Activated CD8-positive, alpha-beta memory T cell treated with anti-CD3 and anti-CD28 coated beads, Interleukin-2, amount 50 U/mL, for 1 hour (primary cell): ENCODE data around the gene ATP13A2.
"Not testable (repeated sequence)": the region's sequence is repeated elsewhere in the genome, so short reads cannot be mapped to it uniquely, and the experiment has no call there.

Source experiments
- DNase-seq: peaks from one replicate; pipeline ENCODE4 v3.0.0-alpha.2; 2020; ENCODE audit errors: extremely low read depth

The ATP13A2 gene

GRCh38 chr1:16957731-16958130 lies 54.0 kb downstream of the ATP13A2 start:
- no peak for DNase-seq

GRCh38 chr1:16956775-16957174 lies 55.0 kb downstream of the ATP13A2 start:
- DNase-seq, result no peak

GRCh38 chr1:16955186-16955585 lies 56.5 kb downstream of the ATP13A2 start:
- no peak for DNase-seq

- no peak for DNase-seq
Observed at GRCh38 chr1:16954579-16954978, 57.1 kb downstream of the ATP13A2 start.

GRCh38 chr1:16952376-16952775 lies 59.4 kb downstream of the ATP13A2 start:
- DNase-seq, result not testable (repeated sequence)

GRCh38 chr1:16949026-16949425 lies 62.7 kb downstream of the ATP13A2 start:
- DNase-seq, result not testable (repeated sequence)

GRCh38 chr1:16948282-16948891 lies 63.3 kb downstream of the ATP13A2 start:
- DNase-seq, result not testable (repeated sequence)

- DNase-seq, result no peak
Observed at GRCh38 chr1:16946646-16947045, 65.1 kb downstream of the ATP13A2 start.

GRCh38 chr1:16946185-16946584 lies 65.5 kb downstream of the ATP13A2 start:
- not testable (repeated sequence) for DNase-seq

- not testable (repeated sequence) for DNase-seq
Observed at GRCh38 chr1:16945512-16945911, 66.2 kb downstream of the ATP13A2 start.

- no peak for DNase-seq
Observed at GRCh38 chr1:16944038-16944437, 67.7 kb downstream of the ATP13A2 start.

GRCh38 chr1:16939386-16940180 lies 72.1 kb downstream of the ATP13A2 start:
- DNase-seq, result not testable (repeated sequence)

GRCh38 chr1:16938351-16939321 lies 73.1 kb downstream of the ATP13A2 start:
- DNase-seq, result no peak

GRCh38 chr1:16936580-16936979 lies 75.1 kb downstream of the ATP13A2 start:
- DNase-seq, result not testable (repeated sequence)
